NCI-H2107 treated with DMSO at 0.1 percent for 48 hours (cell line): ENCODE data around the gene DENND5A.
A peak's percentile ranks its signal among the peaks of the same experiment; 100 is the strongest.

Experiments used
- DNase-seq: peaks from one replicate; lab custom pipeline; 2025; ENCODE audit not compliant: unreplicated experiment; lab: John Stamatoyannopoulos, UW

DENND5A gene

DNA sequence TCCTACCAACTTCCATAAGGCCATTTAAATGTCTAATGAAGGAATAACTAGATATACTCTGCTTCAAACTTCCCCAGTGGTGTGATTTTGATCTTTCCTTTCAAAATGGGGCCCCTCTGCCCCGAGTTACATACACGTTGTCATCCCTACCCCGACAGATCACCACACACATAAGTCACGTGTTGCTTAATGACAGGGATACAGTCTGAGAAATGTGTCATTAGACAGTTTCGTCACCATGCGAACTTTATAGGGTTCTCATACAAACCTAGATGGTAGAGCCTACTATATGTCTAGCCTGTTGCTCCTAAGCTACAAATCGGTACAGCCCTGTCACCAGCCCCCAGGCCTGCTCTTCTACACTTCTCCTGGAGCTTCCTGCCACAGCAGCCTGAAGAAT lies 124.0 kb downstream of the DENND5A start:
- no peak for DNase-seq

GRCh38 chr11:9139628-9140357 lies 125.4 kb downstream of the DENND5A start:
- DNase-seq = no peak

GRCh38 chr11:9138612-9139579 lies 126.3 kb downstream of the DENND5A start:
- DNase-seq = peak; percentile 72

- no peak for DNase-seq
These were observed 127.1 kb downstream of the DENND5A start for GRCh38 chr11:9138133-9138453.

DNA sequence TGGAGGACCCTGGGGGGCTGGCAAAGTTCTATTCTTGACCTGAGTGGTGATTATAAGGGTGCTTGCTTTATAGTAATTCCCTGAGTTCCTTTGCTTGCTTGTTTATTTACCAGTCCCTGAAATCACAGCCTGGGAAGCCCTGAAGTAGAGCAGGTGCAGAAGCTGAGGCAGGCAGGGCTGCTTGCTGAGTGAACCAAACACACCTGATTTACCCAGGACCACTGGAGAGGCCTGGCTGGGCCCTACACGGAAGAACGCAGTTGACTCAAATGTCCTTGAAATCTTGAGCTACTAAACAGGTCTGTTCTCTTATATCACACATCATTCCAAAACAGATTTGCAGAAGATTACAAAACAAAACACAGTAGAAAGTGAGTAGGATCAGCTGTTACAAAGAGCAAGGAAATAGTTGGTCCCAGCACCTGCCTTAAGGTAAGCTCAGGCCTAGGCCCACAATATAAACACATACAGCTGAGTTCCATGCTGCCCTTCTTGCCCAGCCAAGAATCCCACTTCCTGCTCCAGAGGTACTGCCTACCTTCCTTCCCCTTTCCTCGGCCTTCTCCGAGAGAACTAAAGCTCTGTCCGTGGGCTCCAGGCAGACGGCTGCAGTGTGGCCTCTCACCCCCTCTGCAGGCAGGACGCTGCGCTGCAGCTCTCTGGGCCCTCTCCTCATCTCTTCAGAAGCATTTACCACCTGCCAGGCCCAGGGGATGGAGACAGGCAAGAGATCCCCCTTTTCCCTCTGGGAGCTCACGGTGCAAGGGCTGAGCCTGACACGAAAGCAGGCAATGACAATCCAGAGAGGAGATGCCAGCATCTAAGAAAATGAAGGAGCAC lies 127.6 kb downstream of the DENND5A start:
- peak; percentile 79 for DNase-seq

DNA sequence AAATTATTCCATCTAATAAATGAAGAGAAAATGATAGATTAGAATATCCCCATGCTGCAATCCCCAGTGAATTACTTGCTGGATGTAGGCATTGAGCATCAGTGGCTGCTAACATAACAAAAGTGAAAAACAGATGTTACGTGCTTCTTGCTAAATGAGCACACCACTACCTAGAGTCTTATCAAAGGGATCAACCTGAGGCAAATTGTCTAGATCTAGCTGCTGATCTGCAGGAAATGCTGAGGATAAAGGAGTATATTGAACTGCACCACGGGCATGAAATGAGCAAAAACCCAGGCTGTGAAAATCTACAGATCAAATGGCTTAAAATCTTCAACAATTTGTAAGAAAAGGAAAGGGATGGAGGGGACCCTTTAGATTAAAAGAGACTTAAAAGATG lies 128.4 kb downstream of the DENND5A start:
- no peak for DNase-seq

DNA sequence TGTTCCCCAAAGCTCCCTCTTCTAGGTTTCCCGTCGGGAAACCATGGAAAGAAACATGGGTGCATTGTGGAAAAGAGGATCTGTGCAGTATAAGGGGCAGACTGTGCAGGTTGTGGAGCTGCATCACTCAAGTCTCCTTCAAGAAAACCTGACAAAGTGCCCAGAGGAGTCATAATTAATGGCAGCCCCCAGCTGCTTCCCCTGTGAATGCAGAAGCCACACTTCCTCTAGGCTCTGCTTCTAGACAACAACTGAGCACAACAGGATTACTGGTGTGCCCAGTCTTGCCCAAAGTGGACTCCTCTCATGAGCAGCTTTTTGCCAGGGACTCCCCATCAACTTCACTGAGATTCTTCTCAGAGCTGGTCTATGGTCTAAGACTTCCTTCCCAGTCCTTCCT lies 131.2 kb downstream of the DENND5A start:
- no peak for DNase-seq

DNA sequence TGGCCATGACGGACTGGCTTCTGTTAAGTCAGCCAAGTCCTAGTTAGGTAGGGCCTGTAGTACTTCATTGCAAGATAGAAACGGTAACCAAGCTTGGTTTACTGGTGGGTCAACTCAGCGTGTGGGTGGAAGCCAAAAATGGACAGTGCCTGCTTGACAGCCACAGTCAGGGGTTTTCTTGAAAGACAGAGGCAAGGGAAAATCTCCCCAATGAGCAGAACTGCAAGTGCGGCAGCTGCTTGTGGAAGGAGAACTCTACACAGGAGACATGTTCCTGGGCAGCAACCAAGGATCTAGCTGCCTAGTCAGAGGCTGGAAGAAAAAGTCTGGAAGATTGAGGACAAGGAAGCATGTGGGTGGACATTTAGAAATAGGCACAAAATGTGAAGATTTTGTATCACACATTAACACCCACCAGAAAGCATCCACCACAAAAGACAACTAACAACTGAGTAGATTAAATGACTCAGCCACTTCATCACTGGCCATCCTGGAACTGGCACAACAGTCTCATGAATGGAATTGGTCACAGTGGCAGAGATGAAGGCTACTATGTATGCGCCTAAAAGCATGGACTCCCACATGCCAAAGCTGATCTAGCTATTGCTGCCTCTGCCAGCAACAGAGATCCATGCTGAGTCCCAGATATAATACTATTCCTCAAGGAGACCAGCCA lies 132.8 kb downstream of the DENND5A start:
- no peak for DNase-seq

DNA sequence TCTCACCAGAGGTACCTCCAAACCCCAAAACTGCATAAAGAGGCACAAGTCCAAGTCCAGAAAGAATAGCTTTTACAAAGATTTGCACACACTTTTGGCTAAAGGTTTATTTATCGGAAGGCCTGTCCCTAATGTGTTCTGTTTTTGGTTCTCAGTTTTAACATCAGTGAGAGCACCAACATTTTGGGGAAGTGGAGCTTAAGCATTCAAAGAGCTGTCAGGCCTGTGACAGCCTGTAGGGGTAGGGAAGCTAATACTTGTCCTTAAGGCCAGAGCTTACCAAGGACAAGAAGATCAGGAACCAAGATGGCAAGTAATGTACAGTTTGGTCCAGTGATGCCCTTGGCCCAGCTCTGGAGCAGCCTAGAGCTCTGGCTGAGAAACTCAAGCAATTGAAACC lies 134.9 kb downstream of the DENND5A start:
- DNase-seq = no peak

DNA sequence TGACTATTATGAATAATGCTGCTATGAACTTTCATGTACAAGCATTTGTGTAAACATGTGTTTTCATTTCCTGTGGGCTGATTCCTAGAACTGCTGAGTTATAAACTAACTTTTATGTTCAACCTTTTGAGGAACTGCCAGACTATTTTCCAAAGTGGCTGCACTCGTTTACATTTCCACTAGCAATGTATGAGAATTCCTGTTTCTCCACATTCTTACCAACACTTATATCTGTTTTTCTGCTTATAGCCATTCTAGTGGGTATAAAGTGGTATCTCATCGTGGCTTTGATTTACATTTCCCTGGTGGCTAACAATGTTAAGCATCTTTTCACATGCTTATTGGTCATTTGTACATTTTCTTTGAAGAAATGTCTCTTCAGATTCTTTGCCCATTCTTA lies 138.5 kb downstream of the DENND5A start:
- DNase-seq = no peak

GRCh38 chr11:9125185-9125886 lies 139.8 kb downstream of the DENND5A start:
- no peak for DNase-seq

GRCh38 chr11:9123595-9124304 lies 141.4 kb downstream of the DENND5A start:
- DNase-seq = no peak

- no peak for DNase-seq
These were observed 143.7 kb downstream of the DENND5A start for GRCh38 chr11:9121469-9121796.

- DNase-seq = no peak
These were observed 144.3 kb downstream of the DENND5A start for GRCh38 chr11:9120664-9121468.

DNA sequence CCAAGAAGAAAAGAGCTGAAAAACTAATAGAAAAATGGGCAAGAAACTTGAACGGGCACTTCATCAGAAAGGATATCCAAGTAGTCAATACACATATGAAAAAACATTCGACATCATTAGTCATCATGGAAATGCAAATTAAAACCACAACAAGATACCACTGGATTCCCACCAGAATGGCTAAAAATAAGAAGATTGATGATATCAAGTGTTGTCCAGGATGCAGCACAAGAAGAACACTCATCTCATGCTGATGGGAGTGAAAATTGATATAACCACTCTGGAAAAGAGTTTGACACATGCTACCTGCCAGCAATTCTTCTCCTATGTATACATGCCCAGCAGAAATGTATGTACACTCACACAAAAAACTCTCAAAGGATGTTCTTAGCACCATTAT lies 146.9 kb downstream of the DENND5A start:
- no peak for DNase-seq

DNA sequence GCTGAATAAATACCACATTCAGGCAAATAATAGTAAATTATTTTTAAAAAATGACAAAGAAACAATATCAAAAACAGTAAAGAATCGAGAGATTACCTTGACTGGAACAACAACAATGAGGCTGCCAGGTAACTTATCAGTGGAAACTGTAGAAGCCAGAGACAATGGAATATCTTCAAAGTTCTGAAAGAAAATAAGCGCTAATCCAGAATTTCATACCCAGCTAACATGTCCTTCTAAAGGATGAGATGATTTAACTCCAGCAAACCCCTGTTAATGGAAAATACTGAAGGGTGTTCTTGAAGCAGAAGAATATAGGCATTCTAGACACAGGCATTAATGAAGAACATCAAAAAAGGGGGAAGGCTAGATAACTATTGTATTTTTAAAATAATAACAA lies 153.1 kb downstream of the DENND5A start:
- DNase-seq = no peak

DNA sequence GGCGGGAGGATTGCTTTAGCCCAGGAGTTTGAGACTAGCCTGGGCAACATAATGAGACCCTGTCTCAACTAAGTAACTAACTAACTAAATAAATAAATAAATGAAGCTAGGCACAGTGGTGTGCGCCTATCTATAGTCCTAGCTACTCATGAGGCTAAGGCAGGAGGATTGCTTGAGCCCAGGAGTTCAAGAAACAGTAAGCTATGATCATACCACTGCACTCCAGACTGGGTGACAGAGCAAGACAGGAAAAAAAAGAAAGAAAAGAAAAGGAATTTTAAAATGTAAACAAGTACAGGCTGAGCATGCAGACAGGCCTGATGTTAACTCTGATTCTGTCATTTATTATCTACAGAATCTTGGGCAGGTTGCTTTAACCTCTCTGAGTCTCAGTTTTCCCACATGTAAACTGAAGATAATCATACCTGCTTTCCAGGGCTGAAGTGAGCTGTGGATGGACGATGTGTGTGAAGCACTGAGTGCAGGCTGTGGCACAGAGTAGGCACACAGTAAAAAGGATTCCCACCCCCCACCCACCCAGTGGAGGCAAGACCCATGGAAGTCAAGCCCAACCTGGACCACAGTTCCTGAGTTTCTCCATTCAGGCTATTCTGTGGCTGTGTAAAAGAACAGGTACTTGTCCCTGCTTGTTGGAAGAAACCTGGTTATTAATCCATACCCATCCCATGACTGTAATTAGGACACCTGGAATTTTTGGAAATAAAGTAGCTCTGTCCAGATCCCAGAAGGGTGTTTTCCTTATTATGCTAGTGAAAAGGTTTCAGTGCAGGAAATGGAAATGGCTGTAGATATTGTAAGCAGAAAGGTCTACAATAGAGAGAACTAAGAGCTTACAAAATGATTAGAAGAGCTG lies 155.1 kb downstream of the DENND5A start:
- no peak for DNase-seq

- no peak for DNase-seq
These were observed 160.6 kb downstream of the DENND5A start for GRCh38 chr11:9104580-9104979.
